K562 (cell line): Measurements from ENCODE around the gene SLC7A6OS. TPM values are rescaled to one million over a fixed set of nuclear protein-coding genes. Genes with fewer than 3 reads are reported as not detected.
A peak's percentile ranks its signal among the peaks of the same experiment; 100 is the strongest.

ENCODE experiments used
- ATAC-seq: fragments of 200-7000 bp; cut with Tn5 transposase; 3 replicates; pipeline ENCODE4 v1.9.1; 2020; ENCODE audit warnings: moderate library complexity
- BruUV-seq: library from RNA; stranded (reverse); fragments of 400-500 nt; replicated peaks from 2 replicates; lab custom pipeline; 2021; lab: Mats Ljungman, UMichigan
- CTCF ChIA-PET: fragments of 300-600 bp; formaldehyde crosslinking; extraction: SDS; loops from one replicate; lab custom pipeline; 2021; ENCODE audit warnings: low intra/inter-chr PET ratio; lab: Yijun Ruan, JAX
- POLR2A ChIA-PET: fragments of 300-600, 350-650 bp; sonication (Branson Sonifier 250); formaldehyde crosslinking; extraction: SDS; loops from one replicate; lab custom pipeline; 2021; ENCODE audit warnings: antibody characterized with exemption, inconsistent platforms; lab: Yijun Ruan, JAX
- DNase-seq, 4 experiments: peaks; one replicate each; pipeline versions ENCODE4 v3.0.0 to v3.0.0-alpha.2; 2011 to 2018; ENCODE audit warnings: low spot score in 3 of 4, mixed read lengths in 3 of 4; ENCODE audit errors: extremely low read depth in 1 of 4
- FAIRE-seq: peaks from 2 replicates; lab custom pipeline; 2011; peaks lifted over from hg19 to GRCh38; lab: Jason Lieb, UNC
- H2AFZ ChIP-seq: 2 replicates; pipeline ENCODE4 v1.6.0; 2011; ENCODE audit warnings: low read depth, low read length, control low read depth, inconsistent platforms
- H3K27ac ChIP-seq: fragments of 200-600 bp; 3 replicates; pipeline ENCODE4 v1.8.0; 2011; ENCODE audit warnings: low read depth, mild to moderate bottlenecking, control low read depth, inconsistent platforms, low read length, moderate library complexity, mixed read lengths; ENCODE audit errors: extremely low read depth
- H3K27me3 ChIP-seq, 2 experiments: fragments of 300-600 bp in 1 of 2; 2 replicates in 1 of 2; 3 replicates in 1 of 2; pipeline versions ENCODE4 v1.6.0 to v1.8.0; 2011; ENCODE audit warnings: inconsistent platforms in 2 of 2, low read length in 2 of 2, mild to moderate bottlenecking in 1 of 2, mixed read lengths in 1 of 2, moderate library complexity in 1 of 2; ENCODE audit not compliant: control insufficient read depth in 2 of 2, insufficient read depth in 2 of 2
- H3K36me3 ChIP-seq: fragments of 300-600 bp; 3 replicates; pipeline ENCODE4 v1.8.0; 2011; ENCODE audit warnings: mild to moderate bottlenecking, low read length, inconsistent platforms; ENCODE audit not compliant: control insufficient read depth, insufficient read depth
- H3K4me1 ChIP-seq, 2 experiments: fragments of 200-600 bp in 1 of 2; replicated peaks in 1 of 2; 2 replicates in 1 of 2; 3 replicates in 1 of 2; pipeline versions ENCODE4 v1.5.1 to v1.8.0; 2011; ENCODE audit warnings: inconsistent platforms in 2 of 2, low read length in 2 of 2, mild to moderate bottlenecking in 1 of 2, mixed read lengths in 1 of 2, moderate library complexity in 1 of 2; ENCODE audit not compliant: control insufficient read depth in 2 of 2, insufficient read depth in 2 of 2
- H3K4me2 ChIP-seq: 2 replicates; pipeline ENCODE4 v1.6.1; 2011; ENCODE audit warnings: low read length, control low read depth, inconsistent platforms, mixed read lengths; ENCODE audit not compliant: insufficient read depth
- H3K4me3 ChIP-seq: fragments of 200-600 bp; sonication (generic), shearing (Covaris generic); 2 replicates; pipeline ENCODE4 v1.5.1; 2016; ENCODE audit warnings: control low read depth, inconsistent platforms
- H3K79me2 ChIP-seq: fragments of 200-600 bp; 3 replicates; pipeline ENCODE4 v1.8.0; 2011; ENCODE audit warnings: low read length, inconsistent platforms; ENCODE audit not compliant: control insufficient read depth, insufficient read depth
- H3K9ac ChIP-seq, 2 experiments: 2 replicates each; pipeline versions ENCODE4 v1.6.0 to v1.6.1; 2011; ENCODE audit warnings: low read depth in 2 of 2, low read length in 2 of 2, control low read depth in 1 of 2, inconsistent platforms in 1 of 2, mild to moderate bottlenecking in 1 of 2, mixed read lengths in 1 of 2; ENCODE audit not compliant: insufficient read depth in 1 of 2
- H3K9me1 ChIP-seq: one replicate; pipeline ENCODE4 v1.6.0; 2011; ENCODE audit warnings: inconsistent platforms, mild to moderate bottlenecking, low read length, moderate library complexity; ENCODE audit not compliant: control insufficient read depth, insufficient read depth
- H3K9me3 ChIP-seq: replicated peaks from 2 replicates; pipeline ENCODE4 v1.5.1; 2011; ENCODE audit warnings: low read depth, low read length, inconsistent platforms; ENCODE audit not compliant: control insufficient read depth, insufficient read depth
- H4K20me1 ChIP-seq: replicated peaks from 2 replicates; pipeline ENCODE4 v1.6.1; 2011; ENCODE audit warnings: low read length, inconsistent platforms, mixed read lengths; ENCODE audit not compliant: control insufficient read depth, insufficient read depth
- E2F4 ChIP-seq: sonication (generic); formaldehyde crosslinking; IDR thresholded peaks from 2 replicates; pipeline ENCODE4 v1.8.0; 2022; ENCODE audit warnings: mild to moderate bottlenecking, low read depth, missing genetic modification reagents
- POLR2A ChIP-seq: fragments of 450-650 bp; conservative IDR thresholded peaks from 2 replicates; pipeline ENCODE4 v1.6.1; 2016
- POLR2G ChIP-seq: fragments of 200-400 bp; formaldehyde crosslinking; IDR thresholded peaks from 2 replicates; pipeline ENCODE4 v1.6.1; 2017; ENCODE audit warnings: low read depth, mild to moderate bottlenecking, antibody characterized with exemption, low read length, moderate library complexity
- ZBTB33 ChIP-seq: sonication (generic); formaldehyde crosslinking; IDR thresholded peaks from 2 replicates; pipeline ENCODE4 v1.8.1; 2023; ENCODE audit warnings: mild to moderate bottlenecking, missing genetic modification reagents
- WGBS: fragments of 100-300 bp; shearing (Covaris generic); methylation state at CpG from one replicate; pipeline ENCODE4 v1.1.6; 2016; ENCODE audit warnings: low coverage, mixed read lengths; ENCODE audit not compliant: insufficient coverage; ENCODE audit errors: missing lambda C conversion rate; 5-methylcytosine and 5-hydroxymethylcytosine counted together
- in situ Hi-C: fragments of 300-500 bp; cut with MboI; formaldehyde crosslinking; loops from 4 replicates; pipeline ENCODE4 v1.15.0; 2018; ENCODE audit warnings: inconsistent platforms, mixed read lengths
- intact Hi-C: fragments of 100-400 bp; cut with micrococcal nuclease; formaldehyde crosslinking; loops from 2 replicates; pipeline ENCODE4 v1.14.2; 2022
- polyA plus RNA-seq, 8 experiments: library from polyadenylated mRNA; depleted of rRNA in 4 of 8; stranded (reverse) in 5 of 8; unstranded in 3 of 8; fragments of >200 nt; fragmentation: Nextera tagmentation in 2 of 8; fragmentation: Illumina TruSeq in 1 of 8; extraction: Ambion mirVana in 2 of 8; extraction: Trizol in 1 of 8; gene quantifications; 2 replicates each; pipeline versions ENCODE4 v1.2.1 to v1.2.3, GENCODE V29; 2011 to 2014; ENCODE audit warnings: inconsistent platforms in 1 of 8, missing spikeins in 1 of 8
- total RNA-seq, 7 experiments: library from RNA; depleted of rRNA in 6 of 7; stranded (reverse); fragments of >200 nt in 6 of 7; fragmentation: Illumina TruSeq in 2 of 7; extraction: Trizol in 2 of 7; gene quantifications; 2 replicates each; pipeline versions ENCODE4 v1.2.1 to v1.2.3, GENCODE V29; 2011 to 2021; ENCODE audit warnings: low replicate concordance in 1 of 7

SLC7A6OS gene
- total and polyA plus RNA-seq, 9 of the 15 experiments (the other 6 are each of a cell fraction or from before 2014, with no cell fraction given), result 2.7 to 23.6 (median 17.2) TPM

- CTCF ChIA-PET, result no interaction called here
- 87% methylated on average over 22 of the region's 23 CpGs for WGBS
- Histone ChIP-seq H3K79me2 (no peaks in the 10 kb centered on the region), H4K20me1 (peaks cover 6% of the 10 kb centered on the region), H3K9me1 (no peaks in the 10 kb centered on the region), H3K9me3 (no peaks in the 10 kb centered on the region), H3K36me3 (peaks cover 35% of the 10 kb centered on the region; the same call in 2 of the 3 replicates), H3K4me2 (no peak overlapping the region), H3K4me1 (peaks cover 9 to 39% of the 10 kb centered on the region in 2 experiments; a peak in 3 of 5 replicates), H2AFZ (no peak overlapping the region), H3K4me3 (no peak overlapping the region), H3K9ac (peak overlapping the region in 1 of 2 experiments; percentile 36; a peak in 1 of 4 replicates), H3K27me3 (peaks cover 0 to 6% of the 10 kb centered on the region in 2 experiments; a peak in 2 of 5 replicates), H3K27ac (no peak overlapping the region)
- intact Hi-C loops, result no loop called here
- no TSS peak for BruUV-seq
- no peak for DNase-seq
- TF ChIP-seq ZBTB33 (CRISPR knock-in tag) (peak; percentile 23; the same call in 1 of the 2 replicates), POLR2G (peak; percentile 60), E2F4 (no peak), POLR2A (0 out of 2 replicates have a peak, but pooled peaks have one; percentile 34)
- FAIRE-seq, result no peak
- POLR2A ChIA-PET, result interaction anchor here (0.6 to 1.2 kb wide), 2 partner anchors 18 to 25 kb away, joined by 3 to 4 read pairs; no protein-coding TSS in a partner anchor
- peak; percentile 12; the same call in 2 of the 3 replicates for ATAC-seq
- in situ Hi-C loops, result no loop called here
Measured at GRCh38 chr16:68359398-68360191, 48.8 kb upstream of the SLC7A6OS start.
